Measurements from ENCODE around the gene DLK2.

DNA sequence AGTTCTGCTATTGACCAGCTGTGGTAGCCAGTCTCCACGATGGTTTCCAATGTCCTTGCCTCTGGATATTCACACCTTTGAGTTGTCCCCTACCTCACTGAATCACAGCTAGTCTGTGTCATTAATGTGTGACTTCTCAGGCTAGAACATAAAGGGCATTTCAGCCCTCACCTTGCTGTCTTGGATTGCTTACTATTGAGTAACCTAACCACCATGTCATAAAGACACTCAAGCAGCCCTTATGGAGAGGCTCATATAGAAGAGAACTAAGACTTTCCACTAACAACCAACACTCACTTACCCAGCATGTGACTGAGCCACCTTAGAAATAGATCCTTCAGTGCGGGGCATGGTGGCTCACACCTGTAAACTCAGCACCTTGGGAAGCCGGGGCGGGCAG is 47.1 kb downstream of the DLK2 start:
- TF ChIP-seq, protein P1, sequence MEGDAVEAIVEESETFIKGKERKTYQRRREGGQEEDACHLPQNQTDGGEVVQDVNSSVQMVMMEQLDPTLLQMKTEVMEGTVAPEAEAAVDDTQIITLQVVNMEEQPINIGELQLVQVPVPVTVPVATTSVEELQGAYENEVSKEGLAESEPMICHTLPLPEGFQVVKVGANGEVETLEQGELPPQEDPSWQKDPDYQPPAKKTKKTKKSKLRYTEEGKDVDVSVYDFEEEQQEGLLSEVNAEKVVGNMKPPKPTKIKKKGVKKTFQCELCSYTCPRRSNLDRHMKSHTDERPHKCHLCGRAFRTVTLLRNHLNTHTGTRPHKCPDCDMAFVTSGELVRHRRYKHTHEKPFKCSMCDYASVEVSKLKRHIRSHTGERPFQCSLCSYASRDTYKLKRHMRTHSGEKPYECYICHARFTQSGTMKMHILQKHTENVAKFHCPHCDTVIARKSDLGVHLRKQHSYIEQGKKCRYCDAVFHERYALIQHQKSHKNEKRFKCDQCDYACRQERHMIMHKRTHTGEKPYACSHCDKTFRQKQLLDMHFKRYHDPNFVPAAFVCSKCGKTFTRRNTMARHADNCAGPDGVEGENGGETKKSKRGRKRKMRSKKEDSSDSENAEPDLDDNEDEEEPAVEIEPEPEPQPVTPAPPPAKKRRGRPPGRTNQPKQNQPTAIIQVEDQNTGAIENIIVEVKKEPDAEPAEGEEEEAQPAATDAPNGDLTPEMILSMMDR (IDR thresholded peaks at IDR 0.05 in 4 of 5, conservative IDR thresholded peaks at IDR 0.05 in 1 of 5) = no peak
- no peak for TF ChIP-seq POLR2A (IDR thresholded peaks at IDR 0.05)
